NCI-H1092 (cell line): Measurements from ENCODE around the gene MYO1F.
"Not testable (repeated sequence)": the region's sequence is repeated elsewhere in the genome, so short reads cannot be mapped to it uniquely, and the experiment has no call there.

Experiments used
- DNase-seq: peaks from one replicate; lab custom pipeline; 2025; lab: John Stamatoyannopoulos, UW

MYO1F gene

GRCh38 chr19:8564866-8565265 lies 12.4 kb downstream of the MYO1F start:
- not testable (repeated sequence) for DNase-seq

- no peak for DNase-seq
Measured at GRCh38 chr19:8561075-8561764, 16.0 kb downstream of the MYO1F start.

- DNase-seq: no peak
Measured at GRCh38 chr19:8558325-8558724, 18.9 kb downstream of the MYO1F start.

GRCh38 chr19:8557642-8558238 lies 19.5 kb downstream of the MYO1F start:
- DNase-seq: no peak

- not testable (repeated sequence) for DNase-seq
Measured at GRCh38 chr19:8553729-8554128, 23.5 kb downstream of the MYO1F start.

GRCh38 chr19:8552810-8553209 lies 24.4 kb downstream of the MYO1F start:
- DNase-seq: no peak

- no peak for DNase-seq
Measured at GRCh38 chr19:8550070-8550469, 27.2 kb downstream of the MYO1F start.

GRCh38 chr19:8545743-8546142 lies 31.5 kb downstream of the MYO1F start:
- DNase-seq: no peak

- DNase-seq: no peak
Measured at GRCh38 chr19:8544168-8544567, 33.1 kb downstream of the MYO1F start.

- DNase-seq: no peak
Measured at GRCh38 chr19:8539621-8540149, 37.6 kb downstream of the MYO1F start.

- no peak for DNase-seq
Measured at GRCh38 chr19:8537099-8537498, 40.1 kb downstream of the MYO1F start.

GRCh38 chr19:8536282-8536681 lies 41.0 kb downstream of the MYO1F start:
- DNase-seq: no peak

GRCh38 chr19:8532225-8532624 lies 45.0 kb downstream of the MYO1F start:
- no peak for DNase-seq

- DNase-seq: no peak
Measured at GRCh38 chr19:8531470-8531869, 45.8 kb downstream of the MYO1F start.

- no peak for DNase-seq
Measured at GRCh38 chr19:8530061-8530679, 47.1 kb downstream of the MYO1F start.

- no peak for DNase-seq
Measured at GRCh38 chr19:8529369-8530006, 47.8 kb downstream of the MYO1F start.

- DNase-seq: no peak
Measured at GRCh38 chr19:8528500-8528899, 48.7 kb downstream of the MYO1F start.

- DNase-seq: peak; percentile 81
Measured at GRCh38 chr19:8526345-8527091, 50.7 kb downstream of the MYO1F start.

- DNase-seq: no peak
Measured at GRCh38 chr19:8525401-8525684, 51.9 kb downstream of the MYO1F start.

GRCh38 chr19:8519388-8519787 lies 57.9 kb downstream of the MYO1F start:
- no peak for DNase-seq

GRCh38 chr19:8518536-8518935 lies 58.7 kb downstream of the MYO1F start:
- no peak for DNase-seq
